Trophoblast cell (in vitro differentiated cells and primary cell): ENCODE measurements around the gene ATN1.
A peak's percentile ranks its signal among the peaks of the same experiment; 100 is the strongest.

Experiments
- DNase-seq, 2 donors: peaks; one replicate each; pipeline ENCODE4 v3.0.0-alpha.2; 2016
- H2AFZ ChIP-seq: 2 replicates; pipeline ENCODE4 v1.6.1; 2013; ENCODE audit warnings: low read length, moderate library complexity, mild to moderate bottlenecking; ENCODE audit not compliant: insufficient read depth, poor library complexity
- H2AK5ac ChIP-seq: 2 replicates; pipeline ENCODE4 v1.6.1; 2013; ENCODE audit warnings: mild to moderate bottlenecking, low read length
- H2BK120ac ChIP-seq: 2 replicates; pipeline ENCODE4 v1.6.1; 2013; ENCODE audit warnings: low read length, mild to moderate bottlenecking, moderate library complexity; ENCODE audit not compliant: insufficient read depth, poor library complexity
- H2BK12ac ChIP-seq: 2 replicates; pipeline ENCODE4 v1.6.1; 2013; ENCODE audit warnings: mild to moderate bottlenecking, low read length, moderate library complexity
- H2BK5ac ChIP-seq: 2 replicates; pipeline ENCODE4 v1.6.1; 2013; ENCODE audit warnings: low read length, low read depth, moderate library complexity, mild to moderate bottlenecking; ENCODE audit not compliant: poor library complexity
- H3K14ac ChIP-seq: 2 replicates; pipeline ENCODE4 v1.6.1; 2013; ENCODE audit warnings: mild to moderate bottlenecking, low read length
- H3K18ac ChIP-seq: 2 replicates; pipeline ENCODE4 v1.6.1; 2013; ENCODE audit warnings: mild to moderate bottlenecking, low read length
- H3K23ac ChIP-seq: 2 replicates; pipeline ENCODE4 v1.6.1; 2013; ENCODE audit warnings: low read length
- H3K27ac ChIP-seq: 2 replicates; pipeline ENCODE4 v1.5.1; 2013; ENCODE audit warnings: low read depth, mild to moderate bottlenecking, inconsistent platforms, low read length, moderate library complexity
- H3K27me3 ChIP-seq: 2 replicates; pipeline ENCODE4 v1.6.1; 2013; ENCODE audit warnings: inconsistent platforms, mild to moderate bottlenecking, low read length, moderate library complexity; ENCODE audit not compliant: insufficient read depth
- H3K36me3 ChIP-seq, 2 experiments: 1 replicate in 1 of 2; 2 replicates in 1 of 2; pipeline ENCODE4 v1.6.1; 2013; ENCODE audit warnings: low read length in 2 of 2, mild to moderate bottlenecking in 2 of 2, moderate library complexity in 1 of 2; ENCODE audit not compliant: insufficient read depth in 2 of 2, control insufficient read depth in 1 of 2
- H3K4ac ChIP-seq: 2 replicates; pipeline ENCODE4 v1.6.1; 2013; ENCODE audit warnings: low read depth, mild to moderate bottlenecking, low read length, moderate library complexity
- H3K4me1 ChIP-seq, 2 experiments: 1 replicate in 1 of 2; 2 replicates in 1 of 2; pipeline ENCODE4 v1.6.1; 2013; ENCODE audit warnings: low read length in 2 of 2, mild to moderate bottlenecking in 2 of 2, moderate library complexity in 1 of 2; ENCODE audit not compliant: insufficient read depth in 2 of 2, control insufficient read depth in 1 of 2
- H3K4me2 ChIP-seq: 2 replicates; pipeline ENCODE4 v1.6.1; 2013; ENCODE audit warnings: inconsistent platforms, mild to moderate bottlenecking, low read length, moderate library complexity
- H3K4me3 ChIP-seq: 2 replicates; pipeline ENCODE4 v1.5.1; 2013; ENCODE audit warnings: mild to moderate bottlenecking, low read depth, low read length, inconsistent platforms
- H3K79me1 ChIP-seq: one replicate; pipeline ENCODE4 v1.6.1; 2013; ENCODE audit warnings: low read length
- H3K79me2 ChIP-seq: 2 replicates; pipeline ENCODE4 v1.6.1; 2013; ENCODE audit warnings: low read length, mild to moderate bottlenecking; ENCODE audit not compliant: control insufficient read depth, insufficient read depth, poor library complexity
- H3K9ac ChIP-seq: 2 replicates; pipeline ENCODE4 v1.6.1; 2013; ENCODE audit warnings: mild to moderate bottlenecking, low read length
- H3K9me3 ChIP-seq: 2 replicates; pipeline ENCODE4 v1.6.1; 2013; ENCODE audit warnings: low read depth, mild to moderate bottlenecking, control low read depth, inconsistent platforms, low read length; ENCODE audit not compliant: insufficient read depth
- H4K12ac ChIP-seq: 2 replicates; pipeline ENCODE4 v1.6.1; 2013; ENCODE audit warnings: low read depth, mild to moderate bottlenecking, low read length, moderate library complexity
- H4K8ac ChIP-seq: 2 replicates; pipeline ENCODE4 v1.6.1; 2013; ENCODE audit warnings: low read depth, mild to moderate bottlenecking, low read length, moderate library complexity
- H4K91ac ChIP-seq: one replicate; pipeline ENCODE4 v1.6.1; 2013; ENCODE audit warnings: low read depth, mild to moderate bottlenecking, low read length, moderate library complexity
- WGBS: extraction: QIAGEN DNeasy Blood & Tissue Kit; methylation state at CpG from one replicate; pipeline ENCODE4 v1.1.7; 2013; ENCODE audit warnings: missing lambda C conversion rate; ENCODE audit not compliant: insufficient read length, insufficient coverage; ENCODE audit errors: extremely low coverage; 5-methylcytosine and 5-hydroxymethylcytosine counted together

ATN1 gene

DNA sequence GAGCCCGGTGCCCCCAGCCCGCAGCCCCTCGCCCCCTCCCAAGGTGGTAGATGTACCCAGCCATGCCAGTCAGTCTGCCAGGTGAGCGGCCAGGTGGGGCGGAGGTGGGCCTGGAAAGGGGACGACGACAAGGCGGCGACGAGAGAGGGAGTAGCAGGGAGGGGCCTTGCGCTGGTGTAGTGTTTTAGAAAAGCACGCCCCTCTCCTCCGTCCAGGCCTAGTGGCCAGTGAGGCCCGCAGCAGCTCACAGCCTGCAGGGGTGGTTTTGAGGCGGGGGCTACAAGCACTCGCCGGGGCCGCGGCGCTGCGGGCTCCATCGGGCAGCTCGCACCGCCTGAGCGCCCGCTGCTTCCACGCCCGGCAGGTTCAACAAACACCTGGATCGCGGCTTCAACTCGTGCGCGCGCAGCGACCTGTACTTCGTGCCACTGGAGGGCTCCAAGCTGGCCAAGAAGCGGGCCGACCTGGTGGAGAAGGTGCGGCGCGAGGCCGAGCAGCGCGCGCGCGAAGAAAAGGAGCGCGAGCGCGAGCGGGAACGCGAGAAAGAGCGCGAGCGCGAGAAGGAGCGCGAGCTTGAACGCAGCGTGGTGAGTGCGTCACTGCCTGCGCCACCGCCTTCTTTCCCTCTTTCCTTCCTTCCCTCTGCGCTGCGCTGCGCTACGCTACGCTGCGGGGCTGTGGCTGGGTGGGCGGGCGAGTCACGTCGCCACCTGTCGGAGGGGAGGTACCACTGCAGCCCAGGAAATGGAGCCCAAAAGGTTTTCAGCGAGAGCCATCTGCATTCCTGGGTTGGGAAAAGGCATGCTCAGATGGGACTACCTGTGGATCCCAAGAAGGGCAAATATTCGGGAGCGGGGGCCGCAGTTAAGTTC, 10.0 kb downstream of the ATN1 start:
- Histone ChIP-seq H3K79me1 (peaks cover 8% of the 10 kb centered on the region), H3K4me2 (peak overlapping the region; percentile 72), H3K4me1 (peaks cover 7 to 9% of the 10 kb centered on the region in 2 experiments), H3K4ac (peak overlapping the region; percentile 28), H3K27me3 (no peaks in the 10 kb centered on the region), H4K8ac (peak overlapping the region; percentile 84), H2AFZ (no peak overlapping the region), H3K23ac (no peak overlapping the region), H3K18ac (peak overlapping the region; percentile 31), H4K91ac (peak overlapping the region; percentile 71), H2BK5ac (peak overlapping the region; percentile 29), H3K9ac (peak overlapping the region; percentile 77), H2AK5ac (peak overlapping the region; percentile 61), H3K14ac (peak overlapping the region; percentile 71), H3K4me3 (peak overlapping the region; percentile 54), H3K79me2 (peaks cover 5% of the 10 kb centered on the region), H2BK120ac (peak overlapping the region; percentile 34), H3K36me3 (peaks cover 66 to 74% of the 10 kb centered on the region in 2 experiments), H3K27ac (peak overlapping the region; percentile 70), H3K9me3 (peaks cover 2% of the 10 kb centered on the region), H4K12ac (peak overlapping the region; percentile 56), H2BK12ac (no peak overlapping the region)
- DNase-seq = peak; percentile 96 to 98
- WGBS = no CpG with 5 or more reads among the region's 80 CpGs

DNA sequence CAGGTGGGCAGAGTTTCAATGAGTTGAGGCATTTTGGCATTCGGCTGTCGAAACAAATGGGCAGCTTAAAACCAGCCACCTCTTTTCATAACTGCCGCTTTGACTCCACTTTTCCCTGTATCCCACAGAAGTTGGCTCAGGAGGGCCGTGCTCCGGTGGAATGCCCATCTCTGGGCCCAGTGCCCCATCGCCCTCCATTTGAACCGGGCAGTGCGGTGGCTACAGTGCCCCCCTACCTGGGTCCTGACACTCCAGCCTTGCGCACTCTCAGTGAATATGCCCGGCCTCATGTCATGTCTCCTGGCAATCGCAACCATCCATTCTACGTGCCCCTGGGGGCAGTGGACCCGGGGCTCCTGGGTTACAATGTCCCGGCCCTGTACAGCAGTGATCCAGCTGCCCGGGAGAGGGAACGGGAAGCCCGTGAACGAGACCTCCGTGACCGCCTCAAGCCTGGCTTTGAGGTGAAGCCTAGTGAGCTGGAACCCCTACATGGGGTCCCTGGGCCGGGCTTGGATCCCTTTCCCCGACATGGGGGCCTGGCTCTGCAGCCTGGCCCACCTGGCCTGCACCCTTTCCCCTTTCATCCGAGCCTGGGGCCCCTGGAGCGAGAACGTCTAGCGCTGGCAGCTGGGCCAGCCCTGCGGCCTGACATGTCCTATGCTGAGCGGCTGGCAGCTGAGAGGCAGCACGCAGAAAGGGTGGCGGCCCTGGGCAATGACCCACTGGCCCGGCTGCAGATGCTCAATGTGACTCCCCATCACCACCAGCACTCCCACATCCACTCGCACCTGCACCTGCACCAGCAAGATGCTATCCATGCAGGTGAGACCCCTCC, 10.8 kb downstream of the ATN1 start:
- peaks cover 2% of the 10 kb centered on the region for H3K9me3 ChIP-seq
- peak overlapping the region; percentile 13 for H2BK12ac ChIP-seq
- H3K4me3 ChIP-seq = no peak overlapping the region
- H2AK5ac ChIP-seq = peak overlapping the region; percentile 38
- no peak for DNase-seq
- H2AFZ ChIP-seq = no peak overlapping the region
- peak overlapping the region; percentile 33 for H4K91ac ChIP-seq
- peak overlapping the region; percentile 33 for H3K4me2 ChIP-seq
- no peaks in the 10 kb centered on the region for H3K27me3 ChIP-seq
- peaks cover 7 to 9% of the 10 kb centered on the region in 2 experiments for H3K4me1 ChIP-seq
- H2BK120ac ChIP-seq = no peak overlapping the region
- H2BK5ac ChIP-seq = no peak overlapping the region
- H3K27ac ChIP-seq = peak overlapping the region; percentile 4
- H3K79me1 ChIP-seq = peaks cover 8% of the 10 kb centered on the region
- WGBS = no CpG with 5 or more reads among the region's 32 CpGs
- peak overlapping the region; percentile 18 for H4K8ac ChIP-seq
- H3K9ac ChIP-seq = no peak overlapping the region
- H3K14ac ChIP-seq = peak overlapping the region; percentile 19
- H3K23ac ChIP-seq = no peak overlapping the region
- H3K4ac ChIP-seq = peak overlapping the region; percentile 28
- H3K36me3 ChIP-seq = peaks cover 63 to 70% of the 10 kb centered on the region in 2 experiments
- H4K12ac ChIP-seq = peak overlapping the region; percentile 55
- peaks cover 5% of the 10 kb centered on the region for H3K79me2 ChIP-seq
- peak overlapping the region; percentile 40 for H3K18ac ChIP-seq

DNA sequence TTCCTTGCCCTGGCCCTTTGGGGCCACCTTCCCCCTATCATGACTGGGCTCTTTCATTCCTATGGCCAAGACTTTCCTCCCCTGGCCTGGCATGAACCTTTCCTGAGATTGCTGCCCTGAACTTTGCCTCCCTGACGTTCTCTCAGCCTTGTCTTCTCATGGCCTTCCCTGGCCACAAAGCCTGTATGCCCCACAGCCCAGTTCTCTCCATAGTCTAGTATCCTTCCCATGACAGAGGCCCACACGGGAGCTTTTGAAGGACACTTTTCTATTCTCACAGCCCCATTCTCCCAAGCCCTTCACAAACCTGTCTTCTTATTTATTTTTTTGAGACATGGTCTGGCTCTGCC, 11.4 kb downstream of the ATN1 start:
- Histone ChIP-seq H4K12ac (peak overlapping the region; percentile 55), H3K4ac (no peak overlapping the region), H3K9ac (no peak overlapping the region), H3K27me3 (no peaks in the 10 kb centered on the region), H4K8ac (peak overlapping the region; percentile 18), H3K27ac (no peak overlapping the region), H4K91ac (no peak overlapping the region), H2BK12ac (no peak overlapping the region), H3K18ac (peak overlapping the region; percentile 40), H3K14ac (no peak overlapping the region), H3K9me3 (peaks cover 2% of the 10 kb centered on the region), H3K36me3 (peaks cover 58 to 64% of the 10 kb centered on the region in 2 experiments), H3K4me2 (no peak overlapping the region), H3K79me1 (peaks cover 11% of the 10 kb centered on the region), H2BK5ac (no peak overlapping the region), H2AK5ac (no peak overlapping the region), H3K4me1 (peaks cover 7 to 9% of the 10 kb centered on the region in 2 experiments), H3K23ac (no peak overlapping the region), H3K79me2 (peaks cover 5% of the 10 kb centered on the region), H3K4me3 (no peak overlapping the region), H2AFZ (no peak overlapping the region), H2BK120ac (no peak overlapping the region)
- DNase-seq = no peak
- no CpG with 5 or more reads among the region's 2 CpGs for WGBS

- Histone ChIP-seq H3K4me2 (no peak overlapping the region), H2AK5ac (no peak overlapping the region), H3K9ac (no peak overlapping the region), H3K9me3 (peaks cover 2% of the 10 kb centered on the region), H4K12ac (no peak overlapping the region), H2BK12ac (no peak overlapping the region), H3K4ac (no peak overlapping the region), H3K18ac (no peak overlapping the region), H3K27ac (no peak overlapping the region), H4K8ac (no peak overlapping the region), H3K79me2 (peaks cover 7% of the 10 kb centered on the region), H3K79me1 (peaks cover 19% of the 10 kb centered on the region), H3K4me1 (peaks cover 16 to 18% of the 10 kb centered on the region in 2 experiments), H3K36me3 (peaks cover 40 to 43% of the 10 kb centered on the region in 2 experiments), H3K23ac (no peak overlapping the region), H3K4me3 (no peak overlapping the region), H3K14ac (no peak overlapping the region), H3K27me3 (no peaks in the 10 kb centered on the region), H4K91ac (no peak overlapping the region), H2BK120ac (no peak overlapping the region), H2AFZ (no peak overlapping the region), H2BK5ac (no peak overlapping the region)
- DNase-seq = no peak
- no CpG with 5 or more reads among the region's 12 CpGs for WGBS
These were observed 13.5 kb downstream of the ATN1 start for GRCh38 chr12:6941267-6941666.
